SK-N-SH (cell line): ENCODE results near the gene CEP112.

Source experiments
- POLR2AphosphoS5 ChIP-seq: IDR thresholded peaks from 2 replicates; pipeline ENCODE4 v1.6.1; 2012; ENCODE audit warnings: low read depth, low read length
- RFX5 ChIP-seq: IDR thresholded peaks from 2 replicates; pipeline ENCODE4 v1.6.1; 2012; ENCODE audit warnings: mild to moderate bottlenecking, improper control_type of control experiment, low read length
- TF ChIP-seq, protein P1 (sequence below): fragments of 200-600 bp; sonication (generic); IDR thresholded peaks from 2 replicates; pipeline ENCODE4 v1.6.1; 2017; ENCODE audit warnings: antibody characterized with exemption, mild to moderate bottlenecking, moderate library complexity

DNA sequence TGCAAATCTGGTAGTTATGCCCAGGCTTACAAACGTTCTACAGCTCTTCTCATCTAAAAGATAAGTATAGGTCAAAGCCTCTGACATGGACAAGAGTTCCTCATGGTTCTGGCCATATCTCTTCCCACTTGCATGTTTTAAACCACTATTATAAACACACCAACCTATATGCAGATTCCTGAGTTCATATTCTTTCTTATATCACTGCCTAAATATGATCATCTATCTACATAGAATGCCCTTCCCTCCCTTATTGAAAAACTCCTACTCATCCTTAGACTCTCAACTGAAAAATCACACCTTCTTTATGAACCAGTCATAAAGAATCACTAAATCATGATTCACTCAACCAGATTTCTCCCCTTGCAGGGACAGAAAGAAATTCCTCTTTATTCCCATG lies 128.2 kb downstream of the CEP112 start:
- TF ChIP-seq, protein P1, sequence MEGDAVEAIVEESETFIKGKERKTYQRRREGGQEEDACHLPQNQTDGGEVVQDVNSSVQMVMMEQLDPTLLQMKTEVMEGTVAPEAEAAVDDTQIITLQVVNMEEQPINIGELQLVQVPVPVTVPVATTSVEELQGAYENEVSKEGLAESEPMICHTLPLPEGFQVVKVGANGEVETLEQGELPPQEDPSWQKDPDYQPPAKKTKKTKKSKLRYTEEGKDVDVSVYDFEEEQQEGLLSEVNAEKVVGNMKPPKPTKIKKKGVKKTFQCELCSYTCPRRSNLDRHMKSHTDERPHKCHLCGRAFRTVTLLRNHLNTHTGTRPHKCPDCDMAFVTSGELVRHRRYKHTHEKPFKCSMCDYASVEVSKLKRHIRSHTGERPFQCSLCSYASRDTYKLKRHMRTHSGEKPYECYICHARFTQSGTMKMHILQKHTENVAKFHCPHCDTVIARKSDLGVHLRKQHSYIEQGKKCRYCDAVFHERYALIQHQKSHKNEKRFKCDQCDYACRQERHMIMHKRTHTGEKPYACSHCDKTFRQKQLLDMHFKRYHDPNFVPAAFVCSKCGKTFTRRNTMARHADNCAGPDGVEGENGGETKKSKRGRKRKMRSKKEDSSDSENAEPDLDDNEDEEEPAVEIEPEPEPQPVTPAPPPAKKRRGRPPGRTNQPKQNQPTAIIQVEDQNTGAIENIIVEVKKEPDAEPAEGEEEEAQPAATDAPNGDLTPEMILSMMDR = no peak
- no peak for TF ChIP-seq RFX5
- TF ChIP-seq POLR2AphosphoS5 = no peak
